Measurements from ENCODE around the gene SLC6A1. TPM values are rescaled to one million over a fixed set of nuclear protein-coding genes. Genes with fewer than 3 reads are reported as not detected.

Gene SLC6A1
- total and polyA plus RNA-seq, 4 donors = 0.87 to 4.5 (median 1.3) TPM

GRCh38 chr3:11024181-11024580 lies 31.6 kb downstream of the SLC6A1 start:
- 87 to 93% methylated on average over 4 of the region's 4 CpGs for WGBS, 2 donors
- TF ChIP-seq CTCF (IDR thresholded peaks at IDR 0.05; ENCODE audit: control extremely low read depth, extremely low read depth) = no peak

GRCh38 chr3:11029948-11030347 lies 37.4 kb downstream of the SLC6A1 start:
- Histone ChIP-seq H3K27ac (ENCODE audit: low read depth in 1 of 2, low read length in 1 of 2) (no peak overlapping the region), H3K36me3 (ENCODE audit: control insufficient read depth in 4 of 4, insufficient read depth in 4 of 4, low read length in 4 of 4) (no peaks in the 10 kb centered on the region), H3K9ac (ENCODE audit: insufficient read depth in 1 of 2, low read length in 2 of 2) (no peak overlapping the region), H3K27me3 (ENCODE audit: control insufficient read depth in 3 of 3, insufficient read depth in 3 of 3, low read length in 2 of 3) (peaks cover 0 to 2% (median 0%) of the 10 kb centered on the region in 3 donors), H3K9me3 (ENCODE audit: control insufficient read depth in 4 of 4, insufficient read depth in 3 of 4, low read length in 3 of 4) (peaks cover 0 to 9% (median 0%) of the 10 kb centered on the region in 4 donors), H3K4me3 (no peak overlapping the region), H3K4me1 (ENCODE audit: control insufficient read depth in 5 of 5, insufficient read depth in 5 of 5, low read length in 5 of 5) (no peaks in the 10 kb centered on the region)
- DNase-seq (no peak), ATAC-seq (ENCODE audit: insufficient read depth, low FRiP score) (no peak)
- TF ChIP-seq CTCF (IDR thresholded peaks at IDR 0.05; ENCODE audit: control extremely low read depth, extremely low read depth) = no peak
- 79 to 84% methylated on average over 3 of the region's 3 CpGs for WGBS, 2 donors

More at GRCh38 chr3:11024181-11024580, 31.6 kb downstream of the SLC6A1 start:
- H3K27me3 ChIP-seq (ENCODE audit: control insufficient read depth in 3 of 3, insufficient read depth in 3 of 3, low read length in 2 of 3) = no peaks in the 10 kb centered on the region
- no peaks in the 10 kb centered on the region for H3K36me3 ChIP-seq (ENCODE audit: control insufficient read depth in 4 of 4, insufficient read depth in 4 of 4, low read length in 4 of 4)
- H3K9me3 ChIP-seq (ENCODE audit: control insufficient read depth in 4 of 4, insufficient read depth in 3 of 4, low read length in 3 of 4) = peaks cover 0 to 9% (median 0%) of the 10 kb centered on the region in 4 donors
- no peak overlapping the region for H3K9ac ChIP-seq (ENCODE audit: insufficient read depth in 1 of 2, low read length in 2 of 2)
- no peaks in the 10 kb centered on the region for H3K4me1 ChIP-seq (ENCODE audit: control insufficient read depth in 5 of 5, insufficient read depth in 5 of 5, low read length in 5 of 5)
- no peak overlapping the region for H3K4me3 ChIP-seq
- ATAC-seq (ENCODE audit: insufficient read depth, low FRiP score) (no peak), DNase-seq (no peak)
- H3K27ac ChIP-seq (ENCODE audit: low read depth in 1 of 2, low read length in 1 of 2) = no peak overlapping the region

- H3K36me3 ChIP-seq (ENCODE audit: control insufficient read depth in 4 of 4, insufficient read depth in 4 of 4, low read length in 4 of 4) = no peaks in the 10 kb centered on the region
- peaks cover 0 to 4% (median 0%) of the 10 kb centered on the region in 4 donors for H3K9me3 ChIP-seq (ENCODE audit: control insufficient read depth in 4 of 4, insufficient read depth in 3 of 4, low read length in 3 of 4)
- 88 to 91% methylated on average over 3 of the region's 3 CpGs for whole genome bisulfite sequencing, 2 donors
- H3K4me3 ChIP-seq = no peak overlapping the region
- no peak for DNase-seq
- no peak for TF ChIP-seq CTCF (IDR thresholded peaks at IDR 0.05; ENCODE audit: control extremely low read depth, extremely low read depth)
- H3K9ac ChIP-seq (ENCODE audit: insufficient read depth in 1 of 2, low read length in 2 of 2) = no peak overlapping the region
- H3K27ac ChIP-seq (ENCODE audit: low read depth in 1 of 2, low read length in 1 of 2) = no peak overlapping the region
- H3K4me1 ChIP-seq (ENCODE audit: control insufficient read depth in 5 of 5, insufficient read depth in 5 of 5, low read length in 5 of 5) = no peaks in the 10 kb centered on the region
- no peak for ATAC-seq (ENCODE audit: insufficient read depth, low FRiP score)
- H3K27me3 ChIP-seq (ENCODE audit: control insufficient read depth in 3 of 3, insufficient read depth in 3 of 3, low read length in 2 of 3) = peaks cover 0 to 5% (median 0%) of the 10 kb centered on the region in 3 donors
Measured at GRCh38 chr3:11033871-11034270, 41.3 kb downstream of the SLC6A1 start.

Measured in lung (tissue), 12 donors.